Measurements from ENCODE around the gene FAM98C. TPM values are rescaled to one million over a fixed set of nuclear protein-coding genes. Genes with fewer than 3 reads are reported as not detected.
"Not testable (repeated sequence)": the region's sequence is repeated elsewhere in the genome, so short reads cannot be mapped to it uniquely, and the experiment has no call there.

Gene FAM98C
- total RNA-seq, 1 donor from 2014 or later: 17.9 TPM

GRCh38 chr19:38360839-38361631 is 41.9 kb upstream of the FAM98C start:
- H3K4me3 Mint-ChIP-seq: peak overlapping the region; percentile 86
- H3K9me3 Mint-ChIP-seq: no peaks in the 10 kb centered on the region
- peaks cover 64% of the 10 kb centered on the region for H3K27me3 Mint-ChIP-seq (ENCODE audit: low read depth)
- H3K4me1 Mint-ChIP-seq: no peaks in the 10 kb centered on the region
- no peak for DNase-seq (ENCODE audit: low spot score in 2 of 2, unreplicated experiment in 2 of 2)
- no peak overlapping the region for H3K27ac Mint-ChIP-seq
- TF ChIP-seq, protein P1, sequence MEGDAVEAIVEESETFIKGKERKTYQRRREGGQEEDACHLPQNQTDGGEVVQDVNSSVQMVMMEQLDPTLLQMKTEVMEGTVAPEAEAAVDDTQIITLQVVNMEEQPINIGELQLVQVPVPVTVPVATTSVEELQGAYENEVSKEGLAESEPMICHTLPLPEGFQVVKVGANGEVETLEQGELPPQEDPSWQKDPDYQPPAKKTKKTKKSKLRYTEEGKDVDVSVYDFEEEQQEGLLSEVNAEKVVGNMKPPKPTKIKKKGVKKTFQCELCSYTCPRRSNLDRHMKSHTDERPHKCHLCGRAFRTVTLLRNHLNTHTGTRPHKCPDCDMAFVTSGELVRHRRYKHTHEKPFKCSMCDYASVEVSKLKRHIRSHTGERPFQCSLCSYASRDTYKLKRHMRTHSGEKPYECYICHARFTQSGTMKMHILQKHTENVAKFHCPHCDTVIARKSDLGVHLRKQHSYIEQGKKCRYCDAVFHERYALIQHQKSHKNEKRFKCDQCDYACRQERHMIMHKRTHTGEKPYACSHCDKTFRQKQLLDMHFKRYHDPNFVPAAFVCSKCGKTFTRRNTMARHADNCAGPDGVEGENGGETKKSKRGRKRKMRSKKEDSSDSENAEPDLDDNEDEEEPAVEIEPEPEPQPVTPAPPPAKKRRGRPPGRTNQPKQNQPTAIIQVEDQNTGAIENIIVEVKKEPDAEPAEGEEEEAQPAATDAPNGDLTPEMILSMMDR (IDR thresholded peaks at IDR 0.05; ENCODE audit: unreplicated experiment): no peak
- no peaks in the 10 kb centered on the region for H3K36me3 Mint-ChIP-seq

- Mint-ChIP-seq H3K27me3 (ENCODE audit: low read depth) (peaks cover 62% of the 10 kb centered on the region), H3K4me1 (no peaks in the 10 kb centered on the region), H3K4me3 (peak overlapping the region; percentile 86), H3K36me3 (no peaks in the 10 kb centered on the region), H3K9me3 (no peaks in the 10 kb centered on the region), H3K27ac (peak overlapping the region; percentile 66)
- peak in 1 of 2 experiments; percentile 68 for DNase-seq (ENCODE audit: low spot score in 2 of 2, unreplicated experiment in 2 of 2)
- TF ChIP-seq, protein P1 (IDR thresholded peaks at IDR 0.05; ENCODE audit: unreplicated experiment): no peak
These were observed 41.2 kb upstream of the FAM98C start for GRCh38 chr19:38361633-38362075.

GRCh38 chr19:38362076-38362945 is 40.6 kb upstream of the FAM98C start:
- H3K27me3 Mint-ChIP-seq (ENCODE audit: low read depth): peaks cover 56% of the 10 kb centered on the region
- H3K4me1 Mint-ChIP-seq: no peaks in the 10 kb centered on the region
- peak overlapping the region; percentile 66 for H3K27ac Mint-ChIP-seq
- peak; percentile 53 to 79 for DNase-seq (ENCODE audit: low spot score in 2 of 2, unreplicated experiment in 2 of 2)
- H3K9me3 Mint-ChIP-seq: no peaks in the 10 kb centered on the region
- TF ChIP-seq, protein P1 (IDR thresholded peaks at IDR 0.05; ENCODE audit: unreplicated experiment): no peak
- H3K36me3 Mint-ChIP-seq: no peaks in the 10 kb centered on the region
- peak overlapping the region; percentile 86 for H3K4me3 Mint-ChIP-seq

- H3K4me1 Mint-ChIP-seq; H3K36me3 Mint-ChIP-seq; H3K27ac Mint-ChIP-seq; DNase-seq (ENCODE audit: low spot score in 2 of 2, unreplicated experiment in 2 of 2); H3K9me3 Mint-ChIP-seq: not testable (repeated sequence)
- Mint-ChIP-seq H3K27me3 (ENCODE audit: low read depth) (peaks cover 49% of the 10 kb centered on the region), H3K4me3 (peak overlapping the region; percentile 86)
These were observed 39.8 kb upstream of the FAM98C start for GRCh38 chr19:38362946-38363688.

GRCh38 chr19:38367041-38367440 is 35.9 kb upstream of the FAM98C start:
- DNase-seq (ENCODE audit: low spot score in 2 of 2, unreplicated experiment in 2 of 2): no peak
- Mint-ChIP-seq H3K4me1 (no peaks in the 10 kb centered on the region), H3K36me3 (no peaks in the 10 kb centered on the region), H3K27ac (no peak overlapping the region), H3K27me3 (ENCODE audit: low read depth) (peaks cover 31% of the 10 kb centered on the region), H3K9me3 (no peaks in the 10 kb centered on the region), H3K4me3 (no peak overlapping the region)
- TF ChIP-seq, protein P1 (IDR thresholded peaks at IDR 0.05; ENCODE audit: unreplicated experiment): no peak
